ENCODE results near the gene SLC26A9. TPM values are rescaled to one million over a fixed set of nuclear protein-coding genes. Genes with fewer than 3 reads are reported as not detected.

The SLC26A9 gene
- total RNA-seq, 1 experiment from 2014 or later = not detected

DNA sequence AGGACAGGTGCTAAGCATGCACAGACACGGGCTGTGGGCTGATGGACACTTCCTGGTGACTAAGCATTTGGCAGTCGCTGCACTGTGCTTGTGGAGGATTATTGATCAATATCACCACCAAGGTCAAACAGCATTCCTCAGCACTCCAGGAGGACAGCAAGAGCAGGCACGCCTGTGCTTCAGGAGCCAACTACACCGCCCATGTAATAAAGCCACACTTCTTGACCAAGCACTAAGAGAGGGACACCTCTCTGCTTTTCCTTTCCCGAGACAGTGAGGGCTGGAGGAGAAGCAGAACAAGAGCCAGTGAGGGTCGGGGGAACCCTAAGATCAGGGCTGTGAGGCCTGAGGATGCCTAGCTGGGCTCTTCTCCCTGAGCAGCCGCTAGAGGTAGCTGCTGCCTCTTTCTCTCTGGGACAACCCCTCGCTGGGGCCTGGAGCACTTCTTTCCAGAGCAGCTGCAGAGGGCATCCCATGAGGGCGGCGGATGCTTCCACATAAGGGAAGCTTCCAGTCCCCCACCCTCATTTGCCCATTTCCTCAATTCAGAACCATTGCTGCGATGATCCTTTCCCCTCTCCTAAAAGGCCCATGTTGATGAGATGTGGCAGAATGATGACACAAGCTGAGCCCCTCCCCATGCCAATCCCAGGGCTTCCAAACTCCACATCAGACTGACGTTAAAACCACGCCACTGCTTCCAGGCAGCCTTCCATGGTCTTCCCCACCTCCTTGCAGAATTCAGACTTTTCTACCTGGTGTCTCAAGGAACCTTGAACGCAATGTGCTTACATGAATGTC, 40.9 kb upstream of the SLC26A9 start:
- CTCF ChIA-PET = interaction anchor here (1.0 to 5.0 kb wide), 4 partner anchors 47 to 127 kb away, joined by 3 to 47 read pairs (median 6); no protein-coding TSS in a partner anchor
- POLR2A ChIA-PET (ENCODE audit: low non-redundant PET) = interaction anchor here (0.5 kb wide), 1 partner anchor 284 kb away, joined by 3 read pairs; no protein-coding TSS in a partner anchor
- Histone ChIP-seq H3K27ac (ENCODE audit: low read depth, low read length, poor library complexity, severe bottlenecking) (no peak overlapping the region), H3K27me3 (replicated peaks; ENCODE audit: insufficient read depth, low read depth, low read length, poor library complexity) (no peaks in the 10 kb centered on the region), H3K4me3 (ENCODE audit: low read depth, low read length, poor library complexity, severe bottlenecking) (no peak overlapping the region), H3K36me3 (ENCODE audit: insufficient read depth, low read length, poor library complexity, severe bottlenecking) (no peaks in the 10 kb centered on the region), H3K4me1 (ENCODE audit: insufficient read depth, low read length, poor library complexity, severe bottlenecking) (no peaks in the 10 kb centered on the region), H3K9me3 (ENCODE audit: low read depth, low read length, poor library complexity, severe bottlenecking) (no peaks in the 10 kb centered on the region)
- no TSS peak for BruUV-seq (replicated peaks)
- DNase-seq (ENCODE audit: low spot score) = peak; percentile 71
- intact Hi-C loops (cut with micrococcal nuclease; ENCODE audit: unreplicated experiment) = loop anchor here (1.0 kb wide), 1 partner anchor 122 kb away; no protein-coding TSS in a partner anchor
- TF ChIP-seq, protein P1, sequence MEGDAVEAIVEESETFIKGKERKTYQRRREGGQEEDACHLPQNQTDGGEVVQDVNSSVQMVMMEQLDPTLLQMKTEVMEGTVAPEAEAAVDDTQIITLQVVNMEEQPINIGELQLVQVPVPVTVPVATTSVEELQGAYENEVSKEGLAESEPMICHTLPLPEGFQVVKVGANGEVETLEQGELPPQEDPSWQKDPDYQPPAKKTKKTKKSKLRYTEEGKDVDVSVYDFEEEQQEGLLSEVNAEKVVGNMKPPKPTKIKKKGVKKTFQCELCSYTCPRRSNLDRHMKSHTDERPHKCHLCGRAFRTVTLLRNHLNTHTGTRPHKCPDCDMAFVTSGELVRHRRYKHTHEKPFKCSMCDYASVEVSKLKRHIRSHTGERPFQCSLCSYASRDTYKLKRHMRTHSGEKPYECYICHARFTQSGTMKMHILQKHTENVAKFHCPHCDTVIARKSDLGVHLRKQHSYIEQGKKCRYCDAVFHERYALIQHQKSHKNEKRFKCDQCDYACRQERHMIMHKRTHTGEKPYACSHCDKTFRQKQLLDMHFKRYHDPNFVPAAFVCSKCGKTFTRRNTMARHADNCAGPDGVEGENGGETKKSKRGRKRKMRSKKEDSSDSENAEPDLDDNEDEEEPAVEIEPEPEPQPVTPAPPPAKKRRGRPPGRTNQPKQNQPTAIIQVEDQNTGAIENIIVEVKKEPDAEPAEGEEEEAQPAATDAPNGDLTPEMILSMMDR (conservative IDR thresholded peaks at IDR 0.05; ENCODE audit: low read depth, low read length) = peak; percentile 75
- no peak for TF ChIP-seq EZH2 (IDR thresholded peaks at IDR 0.05; ENCODE audit: borderline replicate concordance, low read depth, low read length, poor library complexity, severe bottlenecking)

DNA sequence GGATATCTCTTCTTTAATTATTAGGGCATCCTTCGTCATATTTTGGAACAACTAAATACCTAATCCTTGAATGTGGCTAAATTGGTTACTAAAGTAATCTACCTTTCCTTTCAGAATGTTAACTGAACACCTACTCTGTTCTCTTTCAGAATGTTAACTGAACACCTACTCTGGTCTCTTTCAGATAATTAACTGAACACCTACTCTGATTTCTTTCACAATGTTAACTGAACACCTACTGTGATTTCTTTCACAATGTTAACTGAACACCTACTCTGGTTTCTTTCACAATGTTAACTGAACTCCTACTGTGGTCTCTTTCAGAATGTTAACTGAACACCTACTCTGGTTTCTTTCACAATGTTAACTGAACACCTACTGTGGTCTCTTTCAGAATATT, 38.0 kb upstream of the SLC26A9 start:
- Histone ChIP-seq H3K9me3 (ENCODE audit: low read depth, low read length, poor library complexity, severe bottlenecking) (no peaks in the 10 kb centered on the region), H3K4me3 (ENCODE audit: low read depth, low read length, poor library complexity, severe bottlenecking) (no peak overlapping the region), H3K27ac (ENCODE audit: low read depth, low read length, poor library complexity, severe bottlenecking) (no peak overlapping the region), H3K27me3 (replicated peaks; ENCODE audit: insufficient read depth, low read depth, low read length, poor library complexity) (no peaks in the 10 kb centered on the region), H3K4me1 (ENCODE audit: insufficient read depth, low read length, poor library complexity, severe bottlenecking) (no peaks in the 10 kb centered on the region), H3K36me3 (ENCODE audit: insufficient read depth, low read length, poor library complexity, severe bottlenecking) (no peaks in the 10 kb centered on the region)
- TF ChIP-seq EZH2 (IDR thresholded peaks at IDR 0.05; ENCODE audit: borderline replicate concordance, low read depth, low read length, poor library complexity, severe bottlenecking) = no peak
- TF ChIP-seq, protein P1 (conservative IDR thresholded peaks at IDR 0.05; ENCODE audit: low read depth, low read length) = no peak
- POLR2A ChIA-PET (ENCODE audit: low non-redundant PET) = no interaction called here
- CTCF ChIA-PET = interaction anchor here (5.0 kb wide), 1 partner anchor 124 kb away, joined by 47 read pairs; no protein-coding TSS in a partner anchor
- intact Hi-C loops (cut with micrococcal nuclease; ENCODE audit: unreplicated experiment) = no loop called here
- no TSS peak for BruUV-seq (replicated peaks)
- no peak for DNase-seq (ENCODE audit: low spot score)

DNA sequence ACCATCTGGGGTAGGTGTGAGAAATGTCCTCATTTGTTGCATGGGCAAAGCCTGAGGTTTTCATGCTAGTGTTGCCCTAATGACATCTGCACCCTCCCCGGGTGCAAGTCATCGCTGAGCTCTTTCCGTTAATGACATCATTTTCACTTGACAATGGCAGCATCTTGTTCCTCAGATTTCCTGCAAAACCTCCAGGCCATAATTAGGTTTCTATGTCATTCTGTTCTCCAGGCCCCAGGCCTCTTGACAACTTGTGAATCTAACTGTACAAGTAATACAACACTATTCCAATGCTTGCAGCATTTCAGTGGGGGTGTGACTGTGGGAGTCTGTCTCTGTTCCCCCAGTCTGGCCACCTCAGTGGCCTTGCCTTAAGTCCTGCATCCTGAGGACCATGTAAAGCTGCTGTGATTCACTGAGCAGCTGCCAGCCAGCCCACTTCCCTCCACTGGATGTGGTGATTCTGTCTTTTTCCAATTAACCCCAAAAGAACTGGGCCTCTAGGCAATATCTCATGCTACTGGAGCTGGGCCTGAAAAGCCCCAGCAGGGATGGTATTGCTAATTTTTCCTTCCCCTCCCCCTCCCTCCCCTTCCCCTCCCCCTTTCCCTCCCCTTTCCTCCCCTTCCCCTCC, 37.1 kb upstream of the SLC26A9 start:
- POLR2A ChIA-PET (ENCODE audit: low non-redundant PET) = no interaction called here
- Histone ChIP-seq H3K4me3 (ENCODE audit: low read depth, low read length, poor library complexity, severe bottlenecking) (no peak overlapping the region), H3K36me3 (ENCODE audit: insufficient read depth, low read length, poor library complexity, severe bottlenecking) (no peaks in the 10 kb centered on the region), H3K27me3 (replicated peaks; ENCODE audit: insufficient read depth, low read depth, low read length, poor library complexity) (no peaks in the 10 kb centered on the region), H3K9me3 (ENCODE audit: low read depth, low read length, poor library complexity, severe bottlenecking) (no peaks in the 10 kb centered on the region), H3K4me1 (ENCODE audit: insufficient read depth, low read length, poor library complexity, severe bottlenecking) (no peaks in the 10 kb centered on the region), H3K27ac (ENCODE audit: low read depth, low read length, poor library complexity, severe bottlenecking) (no peak overlapping the region)
- CTCF ChIA-PET = no interaction called here
- intact Hi-C loops (cut with micrococcal nuclease; ENCODE audit: unreplicated experiment) = no loop called here
- DNase-seq (ENCODE audit: low spot score) = no peak
- BruUV-seq (replicated peaks) = no TSS peak
- TF ChIP-seq, protein P1 (conservative IDR thresholded peaks at IDR 0.05; ENCODE audit: low read depth, low read length) = no peak
- no peak for TF ChIP-seq EZH2 (IDR thresholded peaks at IDR 0.05; ENCODE audit: borderline replicate concordance, low read depth, low read length, poor library complexity, severe bottlenecking)

Data from A673 (cell line).